HG03520 (cell line): ENCODE measurements around the gene ZNF837.
"Not testable (repeated sequence)": the region's sequence is repeated elsewhere in the genome, so short reads cannot be mapped to it uniquely, and the experiment has no call there.

Experiments used
- ATAC-seq: cut with Tn5 transposase; IDR thresholded peaks from one replicate; pipeline ENCODE4 v1.9.1; 2021; ENCODE audit warnings: mild to moderate bottlenecking, moderate library complexity; ENCODE audit not compliant: unreplicated experiment

The ZNF837 gene

GRCh38 chr19:58380662-58381459 lies at the start of gene ZNF837:
ZNF837 (minus strand) TSS chr19:58381030; CDS start chr19:58369332, 11,698 bp downstream.
- ATAC-seq = peak; percentile 79

- ATAC-seq = no peak
Observed at GRCh38 chr19:58429745-58430144, 48.9 kb upstream of the ZNF837 start.

GRCh38 chr19:58428617-58429016 lies 47.8 kb upstream of the ZNF837 start:
- ATAC-seq = no peak

GRCh38 chr19:58417071-58417470 lies 36.2 kb upstream of the ZNF837 start:
- ATAC-seq = no peak

GRCh38 chr19:58416604-58417003 lies 35.8 kb upstream of the ZNF837 start:
- no peak for ATAC-seq

GRCh38 chr19:58409010-58409790 lies 28.4 kb upstream of the ZNF837 start:
- peak; percentile 9 for ATAC-seq

- ATAC-seq = peak; percentile 82
Observed at GRCh38 chr19:58408152-58409009, 27.6 kb upstream of the ZNF837 start, which contains the start of gene ZNF584. ZNF584 (plus strand) TSS chr19:58408649; CDS start chr19:58409148, 499 bp downstream.

- no peak for ATAC-seq
Observed at GRCh38 chr19:58407658-58408151, 26.9 kb upstream of the ZNF837 start.

GRCh38 chr19:58406818-58407657 lies 26.2 kb upstream of the ZNF837 start:
- no peak for ATAC-seq

- not testable (repeated sequence) for ATAC-seq
Observed at GRCh38 chr19:58403920-58404478, 23.2 kb upstream of the ZNF837 start.

GRCh38 chr19:58401840-58402421 lies 21.1 kb upstream of the ZNF837 start:
- ATAC-seq = no peak

GRCh38 chr19:58400916-58401839 lies 20.3 kb upstream of the ZNF837 start:
- peak; percentile 99 for ATAC-seq

- ATAC-seq = no peak
Observed at GRCh38 chr19:58400316-58400915, 19.6 kb upstream of the ZNF837 start.

GRCh38 chr19:58399903-58400302 lies 19.1 kb upstream of the ZNF837 start:
- no peak for ATAC-seq

GRCh38 chr19:58398545-58398944 lies 17.7 kb upstream of the ZNF837 start:
- no peak for ATAC-seq

- ATAC-seq = no peak
Observed at GRCh38 chr19:58398087-58398486, 17.3 kb upstream of the ZNF837 start.

GRCh38 chr19:58397533-58398037 lies 16.8 kb upstream of the ZNF837 start:
- no peak for ATAC-seq
